GM19372 (cell line): ENCODE results near the gene VMA21.

ENCODE experiments used
- ATAC-seq: cut with Tn5 transposase; IDR thresholded peaks from one replicate; pipeline ENCODE4 v1.9.1; 2021; ENCODE audit warnings: mild to moderate bottlenecking, low read depth, moderate library complexity; ENCODE audit not compliant: unreplicated experiment

VMA21 gene

GRCh38 chrX:151396825-151397740 lies at the start of gene VMA21:
VMA21 (plus strand) TSS chrX:151397206; CDS start chrX:151397309, 103 bp downstream.
- peak; percentile 89 for ATAC-seq

DNA sequence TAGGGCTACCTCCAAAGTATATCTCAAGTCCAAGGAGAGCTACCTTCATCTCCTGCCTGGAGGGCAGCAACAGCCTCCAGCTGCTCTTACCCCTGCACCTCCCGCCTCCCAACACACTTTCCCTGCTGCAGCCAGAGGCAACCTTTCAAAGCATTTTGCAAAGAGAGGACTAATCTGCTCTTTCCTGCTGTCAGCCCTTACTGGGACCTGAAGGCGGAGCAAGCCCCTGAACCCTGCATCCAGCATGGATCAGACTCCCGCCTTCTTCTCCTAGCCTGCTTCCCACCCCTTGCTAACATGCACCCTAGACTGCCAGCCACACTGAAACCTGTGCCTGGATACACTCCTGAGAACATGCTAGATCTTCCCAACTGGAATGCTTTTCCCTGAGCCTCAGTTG lies 37.7 kb upstream of the VMA21 start:
- no peak for ATAC-seq

- no peak for ATAC-seq
Measured at GRCh38 chrX:151359931-151360871, 36.8 kb upstream of the VMA21 start.

GRCh38 chrX:151363316-151363715 lies 33.7 kb upstream of the VMA21 start:
- ATAC-seq: no peak

DNA sequence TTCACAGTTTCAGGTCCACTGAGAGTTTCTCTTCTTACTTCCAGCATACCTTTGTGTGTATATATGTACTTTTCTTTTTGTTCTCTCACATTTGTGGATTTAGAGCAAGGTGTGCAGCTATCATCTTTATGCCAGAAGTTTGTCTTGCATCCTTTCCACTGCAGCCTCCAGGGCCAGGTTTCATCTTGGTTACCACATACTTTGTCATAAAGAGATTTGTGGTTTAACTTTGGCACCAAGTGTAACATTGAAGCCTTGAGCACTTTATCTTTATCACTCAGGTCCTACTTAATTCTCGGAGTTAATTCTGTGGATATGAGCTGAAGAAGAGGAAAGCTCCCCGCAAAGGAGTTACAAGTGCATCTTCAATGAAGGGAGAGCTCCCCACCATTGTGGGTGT lies 31.4 kb upstream of the VMA21 start:
- no peak for ATAC-seq

DNA sequence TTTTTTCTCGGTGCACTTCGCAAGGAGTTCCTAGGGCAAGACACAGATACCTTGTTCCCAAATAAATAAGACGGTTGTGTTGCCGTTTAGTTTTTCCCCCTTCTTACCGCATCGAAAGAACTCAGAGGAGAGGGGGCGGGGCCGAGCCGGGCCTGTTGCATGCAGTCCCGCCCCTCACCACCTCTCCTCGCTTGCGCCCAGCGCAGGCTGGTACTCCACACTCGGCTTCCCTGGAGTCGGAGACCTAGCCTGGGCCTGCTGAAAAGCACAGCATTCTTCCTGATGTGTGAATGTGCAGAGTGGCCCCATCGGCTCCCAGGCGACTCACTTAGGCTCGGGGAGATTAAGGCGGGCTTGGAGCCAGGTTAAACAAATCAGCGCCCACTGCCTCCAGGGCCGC lies 26.1 kb upstream of the VMA21 start:
- no peak for ATAC-seq

- ATAC-seq: no peak
Measured at GRCh38 chrX:151384807-151385206, 12.2 kb upstream of the VMA21 start.

DNA sequence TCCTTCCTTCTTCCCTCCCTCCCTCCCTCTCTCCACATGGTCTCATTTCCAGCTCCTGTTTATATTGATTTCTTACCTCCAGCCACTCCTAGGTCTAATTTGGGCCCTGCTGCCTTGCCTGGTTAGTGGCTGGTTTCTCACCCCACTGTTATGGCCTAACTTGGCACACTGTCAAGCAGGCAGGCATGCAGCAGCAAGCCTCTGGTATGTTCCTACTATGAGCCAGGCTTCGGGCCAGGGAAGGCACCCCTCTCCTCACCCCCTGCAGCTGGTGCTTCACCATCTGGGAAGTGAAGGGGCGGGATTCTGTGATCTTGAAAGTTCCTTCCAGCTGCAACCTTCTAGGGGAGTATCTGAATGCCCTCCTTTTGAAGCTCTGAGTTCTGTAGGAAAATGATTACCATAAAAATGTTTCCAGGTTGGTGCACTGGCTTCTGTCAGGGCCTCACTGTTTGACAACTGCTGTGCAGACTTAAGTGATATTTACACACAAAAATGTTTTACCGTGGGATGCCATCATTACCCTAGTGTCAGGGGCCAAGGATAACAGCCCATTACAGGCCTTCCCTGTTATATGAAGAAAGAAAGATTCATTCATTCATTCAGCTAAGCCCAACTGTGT lies 10.1 kb upstream of the VMA21 start:
- no peak for ATAC-seq

GRCh38 chrX:151391722-151392121 lies 5.3 kb upstream of the VMA21 start:
- ATAC-seq: no peak

- ATAC-seq: no peak
Measured at GRCh38 chrX:151393514-151393913, 3.5 kb upstream of the VMA21 start.

GRCh38 chrX:151396042-151396824 lies 773 bp upstream of the VMA21 start:
- ATAC-seq: peak; percentile 18

DNA sequence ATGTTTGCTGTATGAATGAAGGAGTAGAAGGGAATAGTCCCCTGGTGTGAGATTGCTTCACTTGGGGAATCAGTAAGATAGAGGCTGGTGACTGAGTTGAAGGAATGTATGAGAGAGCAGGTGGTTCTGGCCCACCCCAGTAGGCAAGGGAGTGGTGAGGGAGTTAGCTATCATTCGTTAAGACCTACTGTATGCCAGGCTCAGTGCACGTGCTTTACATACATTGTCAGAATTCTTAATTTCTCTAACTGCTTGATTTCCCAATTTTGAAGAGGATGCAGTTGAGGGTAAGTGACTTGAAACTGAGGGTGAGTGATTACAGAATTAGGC lies 700 bp downstream of the VMA21 start:
- ATAC-seq: no peak

- no peak for ATAC-seq
Measured at GRCh38 chrX:151398346-151398745, 1.3 kb downstream of the VMA21 start.

DNA sequence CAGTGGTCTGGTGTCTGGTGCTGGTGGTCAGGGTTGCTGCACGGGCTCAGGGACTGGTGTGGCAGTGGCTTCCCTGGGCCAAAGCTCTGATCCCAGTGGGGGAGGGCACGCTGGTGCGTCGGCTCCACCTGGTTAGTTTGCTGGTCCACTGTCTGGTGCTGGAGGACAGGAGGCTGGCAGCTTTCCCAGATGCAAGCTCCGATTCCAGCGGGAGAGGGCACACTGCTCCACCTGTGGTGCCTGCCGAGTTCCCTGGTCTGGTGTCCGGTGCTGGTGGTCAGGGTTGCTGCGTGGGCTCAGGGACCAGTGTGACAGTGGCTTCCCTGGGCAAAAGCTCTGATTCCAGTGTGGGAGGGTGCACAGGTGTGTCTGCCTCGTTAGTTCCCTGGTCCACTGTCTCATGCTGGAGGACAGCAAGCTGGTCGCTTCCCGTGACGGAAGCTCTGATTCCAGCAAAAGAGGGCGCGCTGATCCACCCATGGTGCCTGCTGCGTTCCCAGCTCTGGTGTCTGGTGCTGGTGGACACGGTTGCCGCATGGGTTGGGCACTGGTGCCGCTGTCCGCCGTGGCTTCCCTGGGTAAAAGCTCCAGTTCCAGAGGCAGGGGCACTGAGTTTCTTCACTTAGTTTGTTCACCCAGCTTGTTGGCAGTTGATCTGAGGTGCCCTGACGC lies 5.8 kb downstream of the VMA21 start:
- no peak for ATAC-seq

DNA sequence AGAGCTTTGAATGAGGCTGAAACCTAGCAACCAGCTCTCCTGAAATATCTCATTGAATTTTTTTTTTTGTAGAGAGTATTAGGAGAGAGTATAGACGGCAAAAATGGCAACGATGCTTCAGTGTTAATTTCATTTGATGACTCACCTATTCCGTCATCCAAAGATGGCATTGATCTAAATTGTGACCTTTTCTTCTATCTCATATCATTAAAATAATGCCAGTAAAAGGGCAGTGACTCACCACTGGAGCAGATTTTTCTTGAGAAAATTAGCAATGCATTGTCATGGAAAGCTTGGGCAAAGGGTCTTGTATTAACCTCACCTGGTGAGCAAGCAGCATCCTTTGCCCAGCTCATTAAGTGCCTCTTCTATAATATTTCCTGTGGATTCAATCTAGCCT lies 19.6 kb downstream of the VMA21 start:
- ATAC-seq: no peak

DNA sequence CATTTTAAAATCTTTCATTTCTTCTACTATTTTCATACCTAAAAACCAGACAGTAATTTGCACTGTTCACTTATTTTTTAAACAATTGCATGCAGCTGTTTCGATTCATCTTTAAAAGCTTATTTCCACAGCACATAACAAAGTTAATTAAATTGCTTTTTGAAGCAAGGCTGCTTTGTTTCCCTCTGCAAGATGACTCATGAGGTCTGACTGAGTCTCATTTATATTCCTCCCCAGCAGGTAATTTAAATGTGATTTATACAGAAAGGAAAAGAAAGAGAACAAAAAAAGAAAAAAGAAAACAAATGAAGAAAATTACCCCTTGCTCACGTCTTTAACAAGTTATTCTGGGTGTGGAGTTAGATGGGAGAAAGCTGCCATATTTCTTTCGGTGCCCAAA lies 22.8 kb downstream of the VMA21 start:
- no peak for ATAC-seq

GRCh38 chrX:151424505-151424904 lies 27.5 kb downstream of the VMA21 start:
- ATAC-seq: no peak

- no peak for ATAC-seq
Measured at GRCh38 chrX:151448509-151448908, 51.5 kb downstream of the VMA21 start.

DNA sequence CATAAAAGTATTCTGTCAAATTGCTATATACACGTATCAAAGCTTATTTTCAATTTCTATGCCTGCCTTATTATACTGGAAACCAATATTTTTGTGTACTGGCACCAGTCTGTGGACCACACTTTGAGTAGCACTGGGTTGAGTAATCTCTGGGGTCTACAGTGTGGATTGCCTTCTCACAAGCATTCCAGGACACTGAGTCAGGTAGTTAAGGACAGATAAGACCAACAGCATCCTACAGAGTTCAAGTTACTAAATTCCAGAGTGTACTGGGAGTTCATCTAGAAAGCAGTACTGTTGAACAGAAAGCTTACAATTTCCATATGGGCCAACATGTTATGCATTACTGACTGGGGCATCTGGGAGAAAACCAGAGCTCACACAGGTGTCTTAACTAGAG lies 61.8 kb downstream of the VMA21 start:
- ATAC-seq: no peak
